Measurements from ENCODE around the gene HPSE2.

The HPSE2 gene

GRCh38 chr10:98815039-98815885 is 420.4 kb downstream of the HPSE2 start:
- Histone ChIP-seq H3K36me3 (ENCODE audit: control insufficient read depth, insufficient read depth, low read length) (no peaks in the 10 kb centered on the region), H3K4me3 (replicated peaks; ENCODE audit: low read depth, low read length) (no peak overlapping the region), H3K27me3 (replicated peaks; ENCODE audit: control insufficient read depth, insufficient read depth, low read length) (no peaks in the 10 kb centered on the region)
- DNase-seq (ENCODE audit: extremely low read depth, insufficient read length), result no peak
- no peak for TF ChIP-seq CTCF (IDR thresholded peaks at IDR 0.05; ENCODE audit: insufficient read depth, low read length, poor library complexity, severe bottlenecking)

GRCh38 chr10:98814470-98814869 is 421.2 kb downstream of the HPSE2 start:
- H3K4me3 ChIP-seq (replicated peaks; ENCODE audit: low read depth, low read length), result no peak overlapping the region
- no peak for TF ChIP-seq CTCF (IDR thresholded peaks at IDR 0.05; ENCODE audit: insufficient read depth, low read length, poor library complexity, severe bottlenecking)
- no peaks in the 10 kb centered on the region for H3K27me3 ChIP-seq (replicated peaks; ENCODE audit: control insufficient read depth, insufficient read depth, low read length)

GRCh38 chr10:98808282-98808892 is 427.3 kb downstream of the HPSE2 start:
- DNase-seq (ENCODE audit: extremely low read depth, insufficient read length), result no peak
- TF ChIP-seq CTCF (IDR thresholded peaks at IDR 0.05; ENCODE audit: insufficient read depth, low read length, poor library complexity, severe bottlenecking), result no peak
- H3K36me3 ChIP-seq (ENCODE audit: control insufficient read depth, insufficient read depth, low read length), result no peaks in the 10 kb centered on the region
- no peak overlapping the region for H3K4me3 ChIP-seq (replicated peaks; ENCODE audit: low read depth, low read length)
- no peaks in the 10 kb centered on the region for H3K27me3 ChIP-seq (replicated peaks; ENCODE audit: control insufficient read depth, insufficient read depth, low read length)

More at GRCh38 chr10:98814470-98814869, 421.2 kb downstream of the HPSE2 start:
- no peak for DNase-seq (ENCODE audit: extremely low read depth, insufficient read length)
- no peaks in the 10 kb centered on the region for H3K36me3 ChIP-seq (ENCODE audit: control insufficient read depth, insufficient read depth, low read length)

GRCh38 chr10:98800263-98800662 is 435.4 kb downstream of the HPSE2 start:
- no peak for TF ChIP-seq CTCF (IDR thresholded peaks at IDR 0.05; ENCODE audit: insufficient read depth, low read length, poor library complexity, severe bottlenecking)
- H3K4me3 ChIP-seq (replicated peaks; ENCODE audit: low read depth, low read length), result no peak overlapping the region

DNA sequence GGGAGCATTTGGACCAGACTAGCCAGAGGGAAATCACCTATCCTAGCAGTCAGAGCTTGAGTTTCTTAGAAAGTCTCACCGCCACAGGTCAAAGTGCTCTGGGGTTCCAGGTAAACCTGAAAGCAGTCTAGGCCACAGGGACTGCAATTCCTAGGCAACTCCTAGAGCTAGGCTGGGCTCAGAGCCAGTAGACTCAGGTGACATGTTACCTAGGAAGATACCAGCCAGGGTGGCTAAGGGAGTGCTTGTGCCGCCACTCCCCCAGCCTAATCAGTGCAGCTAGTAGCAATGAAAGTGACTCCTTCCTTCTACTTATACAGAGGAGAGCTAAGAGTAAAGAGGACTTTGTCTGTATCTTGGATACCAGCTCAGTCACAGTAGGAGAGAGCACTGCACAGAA is 440.2 kb downstream of the HPSE2 start:
- Histone ChIP-seq H3K27me3 (replicated peaks; ENCODE audit: control insufficient read depth, insufficient read depth, low read length) (no peaks in the 10 kb centered on the region; the same call in 1 of the 2 replicates), H3K36me3 (ENCODE audit: control insufficient read depth, insufficient read depth, low read length) (no peaks in the 10 kb centered on the region), H3K4me3 (replicated peaks; ENCODE audit: low read depth, low read length) (no peak overlapping the region)
- no peak for DNase-seq (ENCODE audit: extremely low read depth, insufficient read length)
- no peak for TF ChIP-seq CTCF (IDR thresholded peaks at IDR 0.05; ENCODE audit: insufficient read depth, low read length, poor library complexity, severe bottlenecking)

More at GRCh38 chr10:98800263-98800662, 435.4 kb downstream of the HPSE2 start:
- Histone ChIP-seq H3K27me3 (replicated peaks; ENCODE audit: control insufficient read depth, insufficient read depth, low read length) (no peaks in the 10 kb centered on the region; the same call in 1 of the 2 replicates), H3K36me3 (ENCODE audit: control insufficient read depth, insufficient read depth, low read length) (no peaks in the 10 kb centered on the region)
- DNase-seq (ENCODE audit: extremely low read depth, insufficient read length), result no peak

Measured in GM06990 (cell line).